Vagina (tissue), 2 donors: ENCODE data around the gene CYP19A1.

Experiments used
- POLR2A ChIP-seq, 2 donors: fragments of 450-650 bp; IDR thresholded peaks; one replicate each; pipeline ENCODE4 v1.6.1; 2017; ENCODE audit warnings: antibody characterized with exemption in 2 of 2, mild to moderate bottlenecking in 2 of 2, moderate library complexity in 2 of 2
- POLR2AphosphoS5 ChIP-seq, 2 donors: sonication (generic); formaldehyde crosslinking; IDR thresholded peaks; one replicate each; pipeline ENCODE4 v1.9.0; 2017; ENCODE audit warnings: antibody characterized with exemption in 2 of 2, mild to moderate bottlenecking in 2 of 2, low read depth in 1 of 2; ENCODE audit not compliant: insufficient read depth in 1 of 2
- TF ChIP-seq, protein P1 (sequence below), 3 experiments: fragments of 450-650 bp in 2 of 3; fragments of 200-600 bp in 1 of 3; sonication (generic) in 1 of 3; IDR thresholded peaks; one replicate each; pipeline ENCODE4 v1.5.1; 2017 to 2019; ENCODE audit warnings: antibody characterized with exemption in 3 of 3, mild to moderate bottlenecking in 2 of 3, moderate library complexity in 2 of 3

DNA sequence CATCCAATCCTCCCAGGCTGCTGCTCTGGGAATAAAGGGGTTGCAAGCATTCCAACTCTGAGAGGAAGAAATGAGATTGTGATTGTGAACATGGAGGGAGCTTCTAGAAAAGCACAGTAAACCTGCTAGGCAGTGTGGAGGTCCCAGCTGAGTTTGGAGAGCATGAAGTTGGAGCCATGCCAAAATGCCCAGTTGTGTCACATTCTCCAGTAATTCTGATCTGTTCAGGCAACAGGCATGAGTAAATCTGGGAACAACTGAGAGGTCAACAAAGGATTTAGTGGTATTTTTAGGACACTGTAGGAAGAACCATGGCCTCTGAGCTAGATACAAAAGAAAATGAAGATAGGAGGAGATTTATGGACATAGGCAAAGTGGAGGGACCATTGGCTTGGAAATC, 74.7 kb downstream of the CYP19A1 start:
- TF ChIP-seq POLR2A (IDR thresholded peaks at IDR 0.05) (no peak), POLR2AphosphoS5 (IDR thresholded peaks at IDR 0.05; ENCODE audit: insufficient read depth in 1 of 2, low read depth in 1 of 2) (no peak)
- TF ChIP-seq, protein P1, sequence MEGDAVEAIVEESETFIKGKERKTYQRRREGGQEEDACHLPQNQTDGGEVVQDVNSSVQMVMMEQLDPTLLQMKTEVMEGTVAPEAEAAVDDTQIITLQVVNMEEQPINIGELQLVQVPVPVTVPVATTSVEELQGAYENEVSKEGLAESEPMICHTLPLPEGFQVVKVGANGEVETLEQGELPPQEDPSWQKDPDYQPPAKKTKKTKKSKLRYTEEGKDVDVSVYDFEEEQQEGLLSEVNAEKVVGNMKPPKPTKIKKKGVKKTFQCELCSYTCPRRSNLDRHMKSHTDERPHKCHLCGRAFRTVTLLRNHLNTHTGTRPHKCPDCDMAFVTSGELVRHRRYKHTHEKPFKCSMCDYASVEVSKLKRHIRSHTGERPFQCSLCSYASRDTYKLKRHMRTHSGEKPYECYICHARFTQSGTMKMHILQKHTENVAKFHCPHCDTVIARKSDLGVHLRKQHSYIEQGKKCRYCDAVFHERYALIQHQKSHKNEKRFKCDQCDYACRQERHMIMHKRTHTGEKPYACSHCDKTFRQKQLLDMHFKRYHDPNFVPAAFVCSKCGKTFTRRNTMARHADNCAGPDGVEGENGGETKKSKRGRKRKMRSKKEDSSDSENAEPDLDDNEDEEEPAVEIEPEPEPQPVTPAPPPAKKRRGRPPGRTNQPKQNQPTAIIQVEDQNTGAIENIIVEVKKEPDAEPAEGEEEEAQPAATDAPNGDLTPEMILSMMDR (IDR thresholded peaks at IDR 0.05), result no peak
